Neural progenitor cell (in vitro differentiated cells): ENCODE measurements around the gene TP53BP1.

Experiments
- CTCF ChIP-seq: fragments of 200-600 bp; sonication (generic); IDR thresholded peaks from 2 replicates; pipeline ENCODE4 v1.5.1; 2017; ENCODE audit warnings: antibody characterized with exemption, mild to moderate bottlenecking
- EZH2 ChIP-seq: fragments of 200-600 bp; sonication (generic); IDR thresholded peaks from 2 replicates; pipeline ENCODE4 v1.6.1; 2017; ENCODE audit warnings: antibody characterized with exemption, mild to moderate bottlenecking, moderate library complexity

GRCh38 chr15:43529141-43529540 is 36.2 kb upstream of the TP53BP1 start:
- TF ChIP-seq CTCF (no peak), EZH2 (no peak)
